Liver (tissue), 9 donors: ENCODE results near the gene LRCH3. TPM values are rescaled to one million over a fixed set of nuclear protein-coding genes. Genes with fewer than 3 reads are reported as not detected.

Source experiments
- DNase-seq: peaks from one replicate; pipeline ENCODE4 v3.0.0-alpha.2; 2017; ENCODE audit warnings: low spot score
- H3K27ac ChIP-seq, 2 donors: one replicate each; pipeline ENCODE4 v1.7.0; 2013; ENCODE audit warnings: inconsistent platforms in 2 of 2, low read length in 2 of 2, control low read depth in 1 of 2, low read depth in 1 of 2, mild to moderate bottlenecking in 1 of 2
- H3K27me3 ChIP-seq, 4 donors: one replicate each; pipeline versions ENCODE4 v1.6.1 to v1.7.0; 2013; ENCODE audit warnings: low read length in 3 of 4, inconsistent platforms in 1 of 4, mild to moderate bottlenecking in 1 of 4, moderate library complexity in 1 of 4; ENCODE audit not compliant: control insufficient read depth in 4 of 4, insufficient read depth in 4 of 4
- H3K36me3 ChIP-seq, 4 donors: one replicate each; pipeline versions ENCODE4 v1.6.1 to v1.7.0; 2013; ENCODE audit warnings: low read length in 3 of 4, mild to moderate bottlenecking in 3 of 4, low read depth in 1 of 4, moderate library complexity in 1 of 4; ENCODE audit not compliant: control insufficient read depth in 4 of 4, insufficient read depth in 3 of 4
- H3K4me1 ChIP-seq, 4 donors: one replicate each; pipeline versions ENCODE4 v1.6.1 to v1.7.0; 2013; ENCODE audit warnings: low read length in 3 of 4, mild to moderate bottlenecking in 3 of 4, moderate library complexity in 1 of 4; ENCODE audit not compliant: control insufficient read depth in 4 of 4, insufficient read depth in 4 of 4
- H3K4me3 ChIP-seq, 3 donors: one replicate each; pipeline versions ENCODE4 v1.6.1 to v1.7.0; 2013; ENCODE audit warnings: low read length in 3 of 3, control low read depth in 1 of 3, low read depth in 1 of 3, mild to moderate bottlenecking in 1 of 3
- H3K9ac ChIP-seq, 2 donors: one replicate each; pipeline ENCODE4 v1.7.0; 2013; ENCODE audit warnings: low read length in 2 of 2, mild to moderate bottlenecking in 2 of 2, moderate library complexity in 2 of 2, control low read depth in 1 of 2, low read depth in 1 of 2
- H3K9me3 ChIP-seq, 4 donors: one replicate each; pipeline versions ENCODE4 v1.6.1 to v1.7.0; 2013; ENCODE audit warnings: low read length in 3 of 4; ENCODE audit not compliant: control insufficient read depth in 4 of 4
- EGR1 ChIP-seq, 2 donors: IDR thresholded peaks; 2 replicates each; pipeline ENCODE4 v1.6.1; 2016 to 2018; ENCODE audit warnings: antibody characterized with exemption in 2 of 2, low read depth in 2 of 2
- FOXA2 ChIP-seq: IDR thresholded peaks from 2 replicates; pipeline ENCODE4 v1.6.1; 2016; ENCODE audit warnings: antibody characterized with exemption
- HNF4A ChIP-seq, 2 donors: conservative IDR thresholded peaks; 2 replicates each; pipeline ENCODE4 v1.6.1; 2016; ENCODE audit warnings: antibody characterized with exemption in 2 of 2, mild to moderate bottlenecking in 2 of 2
- NR2F2 ChIP-seq: IDR thresholded peaks from 2 replicates; pipeline ENCODE4 v1.6.1; 2016; ENCODE audit warnings: antibody characterized with exemption
- WGBS: extraction: QIAGEN DNeasy Blood & Tissue Kit; methylation state at CpG from one replicate; pipeline ENCODE4 v1.1.7; 2013; 5-methylcytosine and 5-hydroxymethylcytosine counted together
- polyA plus RNA-seq, 2 donors: library from polyadenylated mRNA; stranded (reverse) in 1 of 2; unstranded in 1 of 2; fragments of 200-250 nt in 1 of 2; fragments of >200 nt in 1 of 2; fragmentation: Nextera tagmentation in 1 of 2; extraction: Ambion mirVana in 1 of 2; gene quantifications; one replicate each; pipeline versions ENCODE4 v1.2.1 to v1.2.3, GENCODE V29; 2013 to 2015
- total RNA-seq, 2 donors: library from RNA; depleted of rRNA; stranded (reverse); fragments of >200 nt; gene quantifications; one replicate each; pipeline ENCODE4 v1.2.3, GENCODE V29; 2014
- TF ChIP-seq, protein P1 (sequence below): IDR thresholded peaks from 2 replicates; pipeline ENCODE4 v1.6.1; 2016; ENCODE audit warnings: antibody characterized with exemption
- TF ChIP-seq, protein P2 (sequence below): IDR thresholded peaks from 2 replicates; pipeline ENCODE4 v1.6.1; 2016; ENCODE audit warnings: antibody characterized with exemption
- donor health status: healthy.
- donor health status: healthy.
- donor health status: healthy.
- donor health status: healthy.
- donor health status: healthy.

The LRCH3 gene
- total and polyA plus RNA-seq, 4 donors, result 6.2 to 67.2 (median 19.7) TPM

DNA sequence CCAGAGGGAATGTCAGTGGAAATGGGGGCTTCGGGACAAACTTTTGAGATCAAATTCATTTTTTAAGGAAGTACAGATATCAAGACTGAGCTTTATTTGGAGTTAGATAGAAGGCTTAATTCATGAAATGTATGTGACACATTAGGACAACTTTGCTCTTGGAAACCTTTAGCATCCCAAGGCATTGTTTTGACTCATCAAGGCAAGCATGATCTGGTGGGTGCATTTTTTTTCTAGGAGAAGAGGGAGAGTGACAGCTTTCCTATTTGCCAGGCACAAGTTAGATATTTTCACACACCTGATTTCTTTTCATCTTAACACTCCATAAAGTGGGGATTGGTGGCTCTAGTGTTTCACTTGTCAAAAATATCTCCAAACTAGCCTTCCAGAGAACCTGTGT, 97.5 kb downstream of the LRCH3 start:
- Histone ChIP-seq H3K27ac (no peak overlapping the region), H3K36me3 (peaks cover 0 to 4% (median 1%) of the 10 kb centered on the region in 4 donors), H3K4me3 (no peak overlapping the region), H3K27me3 (no peaks in the 10 kb centered on the region), H3K4me1 (no peaks in the 10 kb centered on the region), H3K9me3 (no peaks in the 10 kb centered on the region), H3K9ac (no peak overlapping the region)
- TF ChIP-seq, protein P1, sequence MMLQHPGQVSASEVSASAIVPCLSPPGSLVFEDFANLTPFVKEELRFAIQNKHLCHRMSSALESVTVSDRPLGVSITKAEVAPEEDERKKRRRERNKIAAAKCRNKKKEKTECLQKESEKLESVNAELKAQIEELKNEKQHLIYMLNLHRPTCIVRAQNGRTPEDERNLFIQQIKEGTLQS, result no peak
- TF ChIP-seq HNF4A (conservative IDR thresholded peaks at IDR 0.05), result no peak
- TF ChIP-seq, protein P2, sequence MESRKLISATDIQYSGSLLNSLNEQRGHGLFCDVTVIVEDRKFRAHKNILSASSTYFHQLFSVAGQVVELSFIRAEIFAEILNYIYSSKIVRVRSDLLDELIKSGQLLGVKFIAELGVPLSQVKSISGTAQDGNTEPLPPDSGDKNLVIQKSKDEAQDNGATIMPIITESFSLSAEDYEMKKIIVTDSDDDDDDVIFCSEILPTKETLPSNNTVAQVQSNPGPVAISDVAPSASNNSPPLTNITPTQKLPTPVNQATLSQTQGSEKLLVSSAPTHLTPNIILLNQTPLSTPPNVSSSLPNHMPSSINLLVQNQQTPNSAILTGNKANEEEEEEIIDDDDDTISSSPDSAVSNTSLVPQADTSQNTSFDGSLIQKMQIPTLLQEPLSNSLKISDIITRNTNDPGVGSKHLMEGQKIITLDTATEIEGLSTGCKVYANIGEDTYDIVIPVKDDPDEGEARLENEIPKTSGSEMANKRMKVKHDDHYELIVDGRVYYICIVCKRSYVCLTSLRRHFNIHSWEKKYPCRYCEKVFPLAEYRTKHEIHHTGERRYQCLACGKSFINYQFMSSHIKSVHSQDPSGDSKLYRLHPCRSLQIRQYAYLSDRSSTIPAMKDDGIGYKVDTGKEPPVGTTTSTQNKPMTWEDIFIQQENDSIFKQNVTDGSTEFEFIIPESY, result no peak
- WGBS, result 94% methylated on average over 1 of the region's 1 CpG
- no peak for DNase-seq

DNA sequence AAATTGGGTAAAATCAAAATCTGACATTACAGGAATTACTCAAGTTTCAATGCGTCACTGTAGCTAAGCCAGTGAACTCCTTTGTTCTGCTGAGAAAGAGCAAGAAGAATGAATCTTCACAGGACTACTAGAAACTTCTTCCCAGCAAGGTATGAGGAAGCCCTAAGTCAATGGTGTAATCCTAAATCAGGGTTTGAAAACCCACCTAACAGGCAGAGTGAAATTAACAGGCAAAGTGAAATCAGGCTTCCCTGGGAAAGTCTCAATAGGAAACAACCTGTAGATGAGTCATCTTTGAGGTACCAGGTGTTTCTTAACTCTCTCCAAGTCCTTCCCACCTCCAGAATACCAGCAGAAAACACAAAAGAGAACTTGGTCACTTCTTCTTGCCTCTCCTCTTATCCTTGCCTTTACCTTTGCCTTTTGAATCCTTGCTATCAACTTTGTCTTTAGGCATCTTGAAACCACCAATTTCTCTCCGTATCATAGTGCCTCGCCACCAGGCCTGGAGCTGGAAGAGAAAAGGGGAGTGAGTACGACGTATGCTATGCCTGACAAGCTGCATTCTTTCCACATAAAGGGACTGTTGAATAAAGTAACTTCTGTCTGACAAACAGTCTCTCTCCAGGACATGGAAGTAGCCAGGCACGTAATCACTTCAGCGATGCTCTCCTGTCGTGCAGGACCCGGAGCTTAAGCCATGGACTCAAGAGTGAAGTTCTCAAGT, 98.3 kb downstream of the LRCH3 start:
- no peaks in the 10 kb centered on the region for H3K36me3 ChIP-seq
- TF ChIP-seq EGR1 (IDR thresholded peaks at IDR 0.05; ENCODE audit: low read depth in 2 of 2), result no peak

DNA sequence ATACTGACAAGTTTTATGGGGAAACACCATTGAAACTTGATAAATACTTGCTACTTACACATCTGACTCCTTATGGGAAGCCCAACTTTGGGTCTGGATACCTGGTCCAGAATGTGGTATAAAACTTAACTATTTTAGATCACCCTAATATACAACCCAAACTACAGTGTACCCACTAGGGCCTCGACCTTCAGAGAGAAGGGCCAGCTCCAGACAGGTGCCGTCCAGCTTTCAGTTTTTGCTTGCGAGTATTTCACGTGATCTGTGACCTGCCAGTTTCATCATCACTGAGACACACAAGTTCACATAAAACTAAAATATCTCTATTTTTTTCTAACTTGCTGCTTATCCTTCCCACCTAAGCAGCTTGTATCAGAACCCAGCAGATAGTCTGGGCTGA, 99.6 kb downstream of the LRCH3 start:
- TF ChIP-seq, protein P1, result peak; percentile 36
- TF ChIP-seq EGR1 (IDR thresholded peaks at IDR 0.05; ENCODE audit: low read depth in 2 of 2), result no peak
- H3K27me3 ChIP-seq, result no peaks in the 10 kb centered on the region
- DNase-seq, result no peak
- 50% methylated on average over 4 of the region's 4 CpGs for WGBS
- H3K4me1 ChIP-seq, result no peaks in the 10 kb centered on the region
- no peak overlapping the region for H3K4me3 ChIP-seq
- no peaks in the 10 kb centered on the region for H3K36me3 ChIP-seq
- no peak overlapping the region for H3K27ac ChIP-seq
- H3K9ac ChIP-seq, result no peak overlapping the region
- H3K9me3 ChIP-seq, result no peaks in the 10 kb centered on the region

More for the DNA sequence above, 98.3 kb downstream of the LRCH3 start:
- H3K9ac ChIP-seq, result no peak overlapping the region
- H3K4me3 ChIP-seq, result no peak overlapping the region
- no peaks in the 10 kb centered on the region for H3K27me3 ChIP-seq
- no peaks in the 10 kb centered on the region for H3K9me3 ChIP-seq
- 95% methylated on average over 9 of the region's 9 CpGs for WGBS
- H3K27ac ChIP-seq, result no peak overlapping the region
- H3K4me1 ChIP-seq, result no peaks in the 10 kb centered on the region
- no peak for DNase-seq

DNA sequence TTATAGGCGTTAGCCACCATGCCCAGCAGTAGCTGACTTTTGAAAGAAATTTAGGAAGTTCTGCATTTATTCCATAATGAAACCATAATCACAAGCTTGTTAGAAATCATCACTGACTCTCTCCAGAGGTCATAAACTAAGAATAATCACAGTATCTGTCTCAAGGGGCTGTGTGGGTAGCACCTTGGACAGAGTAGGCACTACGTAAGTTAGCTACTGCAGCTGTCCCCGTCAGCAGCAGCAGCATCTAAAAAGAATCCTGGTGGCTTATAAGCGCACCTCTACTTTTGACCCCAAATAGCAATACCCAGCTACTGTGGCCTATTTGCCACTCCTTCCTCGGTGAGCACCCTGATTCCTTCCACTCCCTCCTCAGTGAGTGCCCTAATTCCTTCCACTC, 101.1 kb downstream of the LRCH3 start:
- Histone ChIP-seq H3K4me1 (no peaks in the 10 kb centered on the region), H3K9ac (no peak overlapping the region), H3K4me3 (no peak overlapping the region), H3K36me3 (no peaks in the 10 kb centered on the region), H3K9me3 (no peaks in the 10 kb centered on the region), H3K27ac (no peak overlapping the region), H3K27me3 (no peaks in the 10 kb centered on the region)
- no peak for DNase-seq
- WGBS, result 96% methylated on average over 5 of the region's 5 CpGs
- TF ChIP-seq FOXA2, result no peak
- no peak for TF ChIP-seq NR2F2
